Liver (tissue), 9 donors: ENCODE data around the gene ERC2. TPM values are rescaled to one million over a fixed set of nuclear protein-coding genes. Genes with fewer than 3 reads are reported as not detected.

Experiments used
- DNase-seq: peaks from one replicate; pipeline ENCODE4 v3.0.0-alpha.2; 2017; ENCODE audit warnings: low spot score
- H3K27ac ChIP-seq, 2 donors: one replicate each; pipeline ENCODE4 v1.7.0; 2013; ENCODE audit warnings: inconsistent platforms in 2 of 2, low read length in 2 of 2, control low read depth in 1 of 2, low read depth in 1 of 2, mild to moderate bottlenecking in 1 of 2
- H3K27me3 ChIP-seq, 4 donors: one replicate each; pipeline versions ENCODE4 v1.6.1 to v1.7.0; 2013; ENCODE audit warnings: low read length in 3 of 4, inconsistent platforms in 1 of 4, mild to moderate bottlenecking in 1 of 4, moderate library complexity in 1 of 4; ENCODE audit not compliant: control insufficient read depth in 4 of 4, insufficient read depth in 4 of 4
- H3K36me3 ChIP-seq, 4 donors: one replicate each; pipeline versions ENCODE4 v1.6.1 to v1.7.0; 2013; ENCODE audit warnings: low read length in 3 of 4, mild to moderate bottlenecking in 3 of 4, low read depth in 1 of 4, moderate library complexity in 1 of 4; ENCODE audit not compliant: control insufficient read depth in 4 of 4, insufficient read depth in 3 of 4
- H3K4me1 ChIP-seq, 4 donors: one replicate each; pipeline versions ENCODE4 v1.6.1 to v1.7.0; 2013; ENCODE audit warnings: low read length in 3 of 4, mild to moderate bottlenecking in 3 of 4, moderate library complexity in 1 of 4; ENCODE audit not compliant: control insufficient read depth in 4 of 4, insufficient read depth in 4 of 4
- H3K4me3 ChIP-seq, 3 donors: one replicate each; pipeline versions ENCODE4 v1.6.1 to v1.7.0; 2013; ENCODE audit warnings: low read length in 3 of 3, control low read depth in 1 of 3, low read depth in 1 of 3, mild to moderate bottlenecking in 1 of 3
- H3K9ac ChIP-seq, 2 donors: one replicate each; pipeline ENCODE4 v1.7.0; 2013; ENCODE audit warnings: low read length in 2 of 2, mild to moderate bottlenecking in 2 of 2, moderate library complexity in 2 of 2, control low read depth in 1 of 2, low read depth in 1 of 2
- H3K9me3 ChIP-seq, 4 donors: one replicate each; pipeline versions ENCODE4 v1.6.1 to v1.7.0; 2013; ENCODE audit warnings: low read length in 3 of 4; ENCODE audit not compliant: control insufficient read depth in 4 of 4
- ATF3 ChIP-seq: IDR thresholded peaks from 2 replicates; pipeline ENCODE4 v1.6.1; 2016; ENCODE audit warnings: antibody characterized with exemption
- CTCF ChIP-seq: fragments of 150-350 bp; IDR thresholded peaks from 2 replicates; pipeline ENCODE4 v1.5.1; 2017; ENCODE audit warnings: improper control_type of control experiment, low read depth, low read length; ENCODE audit not compliant: missing input control
- EGR1 ChIP-seq, 2 donors: IDR thresholded peaks; 2 replicates each; pipeline ENCODE4 v1.6.1; 2016 to 2018; ENCODE audit warnings: antibody characterized with exemption in 2 of 2, low read depth in 2 of 2
- FOXA1 ChIP-seq: IDR thresholded peaks from 2 replicates; pipeline ENCODE4 v1.6.1; 2016; ENCODE audit warnings: antibody characterized with exemption
- FOXA2 ChIP-seq: IDR thresholded peaks from 2 replicates; pipeline ENCODE4 v1.6.1; 2016; ENCODE audit warnings: antibody characterized with exemption
- GABPA ChIP-seq, 2 donors: IDR thresholded peaks in 1 of 2; conservative IDR thresholded peaks in 1 of 2; 2 replicates each; pipeline ENCODE4 v1.6.1; 2016; ENCODE audit warnings: antibody characterized with exemption in 2 of 2, mild to moderate bottlenecking in 1 of 2, moderate library complexity in 1 of 2
- HNF4A ChIP-seq, 2 donors: conservative IDR thresholded peaks; 2 replicates each; pipeline ENCODE4 v1.6.1; 2016; ENCODE audit warnings: antibody characterized with exemption in 2 of 2, mild to moderate bottlenecking in 2 of 2
- HNF4G ChIP-seq: IDR thresholded peaks from 2 replicates; pipeline ENCODE4 v1.6.1; 2016; ENCODE audit warnings: antibody characterized with exemption
- JUND ChIP-seq, 2 donors: IDR thresholded peaks; 2 replicates each; pipeline ENCODE4 v1.6.1; 2016; ENCODE audit warnings: antibody characterized with exemption in 2 of 2
- MAX ChIP-seq: IDR thresholded peaks from 2 replicates; pipeline ENCODE4 v1.6.1; 2016; ENCODE audit warnings: antibody characterized with exemption
- NR2F2 ChIP-seq: IDR thresholded peaks from 2 replicates; pipeline ENCODE4 v1.6.1; 2016; ENCODE audit warnings: antibody characterized with exemption
- RAD21 ChIP-seq, 2 donors: IDR thresholded peaks; 2 replicates each; pipeline ENCODE4 v1.6.1; 2016; ENCODE audit warnings: antibody characterized with exemption in 2 of 2, mild to moderate bottlenecking in 2 of 2
- REST ChIP-seq: IDR thresholded peaks from 2 replicates; pipeline ENCODE4 v1.6.1; 2016; ENCODE audit warnings: antibody characterized with exemption, mild to moderate bottlenecking
- SP1 ChIP-seq: IDR thresholded peaks from 2 replicates; pipeline ENCODE4 v1.6.1; 2018; ENCODE audit warnings: antibody characterized with exemption, mild to moderate bottlenecking
- TAF1 ChIP-seq: conservative IDR thresholded peaks from 2 replicates; pipeline ENCODE4 v1.6.1; 2016; ENCODE audit warnings: antibody characterized with exemption, mild to moderate bottlenecking
- YY1 ChIP-seq: IDR thresholded peaks from 2 replicates; pipeline ENCODE4 v1.6.1; 2016; ENCODE audit warnings: antibody characterized with exemption, mild to moderate bottlenecking
- WGBS: extraction: QIAGEN DNeasy Blood & Tissue Kit; methylation state at CpG from one replicate; pipeline ENCODE4 v1.1.7; 2013; 5-methylcytosine and 5-hydroxymethylcytosine counted together
- polyA plus RNA-seq, 2 donors: library from polyadenylated mRNA; stranded (reverse) in 1 of 2; unstranded in 1 of 2; fragments of 200-250 nt in 1 of 2; fragments of >200 nt in 1 of 2; fragmentation: Nextera tagmentation in 1 of 2; extraction: Ambion mirVana in 1 of 2; gene quantifications; one replicate each; pipeline versions ENCODE4 v1.2.1 to v1.2.3, GENCODE V29; 2013 to 2015
- total RNA-seq, 2 donors: library from RNA; depleted of rRNA; stranded (reverse); fragments of >200 nt; gene quantifications; one replicate each; pipeline ENCODE4 v1.2.3, GENCODE V29; 2014
- donor health status: healthy.
- donor health status: healthy.
- donor health status: healthy.
- donor health status: healthy.
- donor health status: healthy.

Gene ERC2
- total and polyA plus RNA-seq, 4 donors: 0.14 to 0.25 TPM; not detected in 2

GRCh38 chr3:56121716-56122115 is 346.6 kb downstream of the ERC2 start:
- WGBS: 69% methylated on average over 2 of the region's 2 CpGs
- no peak for TF ChIP-seq MAX
- no peak for TF ChIP-seq ATF3
- TF ChIP-seq FOXA1: no peak
- no peak for TF ChIP-seq YY1
- TF ChIP-seq REST: no peak
- TF ChIP-seq HNF4G: no peak
- no peak for TF ChIP-seq EGR1 (IDR thresholded peaks at IDR 0.05; ENCODE audit: low read depth in 2 of 2)
- TF ChIP-seq GABPA (IDR thresholded peaks at IDR 0.05 in 1 of 2, conservative IDR thresholded peaks at IDR 0.05 in 1 of 2): no peak
- no peak for TF ChIP-seq RAD21 (IDR thresholded peaks at IDR 0.05)
- TF ChIP-seq NR2F2: no peak
- TF ChIP-seq JUND (IDR thresholded peaks at IDR 0.05): no peak
- TF ChIP-seq TAF1: no peak
- no peak for TF ChIP-seq HNF4A (conservative IDR thresholded peaks at IDR 0.05)
- no peak for TF ChIP-seq SP1
- Histone ChIP-seq H3K4me3 (no peak overlapping the region), H3K4me1 (no peaks in the 10 kb centered on the region), H3K27me3 (peaks cover 0 to 2% (median 0%) of the 10 kb centered on the region in 4 donors), H3K27ac (no peak overlapping the region), H3K9me3 (peaks cover 0 to 1% (median 0%) of the 10 kb centered on the region in 4 donors), H3K36me3 (no peaks in the 10 kb centered on the region), H3K9ac (no peak overlapping the region)
- DNase-seq: no peak

GRCh38 chr3:56119575-56120349 is 348.5 kb downstream of the ERC2 start:
- Histone ChIP-seq H3K4me1 (no peaks in the 10 kb centered on the region), H3K36me3 (no peaks in the 10 kb centered on the region), H3K9me3 (peaks cover 1 to 9% (median 5%) of the 10 kb centered on the region in 4 donors), H3K27ac (no peak overlapping the region), H3K27me3 (peaks cover 0 to 2% (median 0%) of the 10 kb centered on the region in 4 donors), H3K4me3 (no peak overlapping the region), H3K9ac (no peak overlapping the region)
- WGBS: 91% methylated on average over 5 of the region's 5 CpGs
- DNase-seq: no peak
- TF ChIP-seq NR2F2: no peak

- DNase-seq: no peak
- Histone ChIP-seq H3K9me3 (peaks cover 2 to 13% (median 5%) of the 10 kb centered on the region in 4 donors), H3K4me3 (no peak overlapping the region), H3K27ac (no peak overlapping the region), H3K4me1 (no peaks in the 10 kb centered on the region), H3K9ac (no peak overlapping the region), H3K36me3 (no peaks in the 10 kb centered on the region), H3K27me3 (no peaks in the 10 kb centered on the region)
- WGBS: 31% methylated on average over 1 of the region's 1 CpG
- TF ChIP-seq CTCF (no peak), EGR1 (IDR thresholded peaks at IDR 0.05; ENCODE audit: low read depth in 2 of 2) (no peak), FOXA2 (no peak), HNF4A (conservative IDR thresholded peaks at IDR 0.05) (no peak), SP1 (no peak), NR2F2 (no peak), ATF3 (no peak), JUND (IDR thresholded peaks at IDR 0.05) (no peak), HNF4G (no peak), GABPA (IDR thresholded peaks at IDR 0.05 in 1 of 2, conservative IDR thresholded peaks at IDR 0.05 in 1 of 2) (no peak), REST (no peak), YY1 (no peak), RAD21 (IDR thresholded peaks at IDR 0.05) (no peak)
Observed at GRCh38 chr3:56118968-56119367, 349.3 kb downstream of the ERC2 start.
